Body of pancreas (tissue), 4 donors: ENCODE data around the gene CLEC3B. TPM values are rescaled to one million over a fixed set of nuclear protein-coding genes. Genes with fewer than 3 reads are reported as not detected.

Experiments used
- ATAC-seq: fragments of 150-250 bp; one replicate; pipeline ENCODE4 v1.9.1; 2016
- DNase-seq, 4 donors: peaks; one replicate each; pipeline ENCODE4 v3.0.0-alpha.2; 2019
- H3K27ac ChIP-seq, 4 donors: fragments of 200-600 bp; sonication (generic); 1 replicate in 3 of 4; 2 replicates in 1 of 4; pipeline versions ENCODE4 v1.5.1 to v1.6.1; 2016 to 2019; ENCODE audit warnings: mild to moderate bottlenecking in 1 of 4, mixed read lengths in 1 of 4, moderate library complexity in 1 of 4
- H3K27me3 ChIP-seq, 2 donors: fragments of 200-600 bp; sonication (generic); one replicate each; pipeline ENCODE4 v1.6.0; 2016; ENCODE audit warnings: mild to moderate bottlenecking in 1 of 2
- H3K36me3 ChIP-seq, 2 donors: fragments of 200-600 bp; sonication (generic); replicated peaks in 1 of 2; 2 replicates each; pipeline ENCODE4 v1.5.1; 2016; ENCODE audit warnings: low read depth in 2 of 2; ENCODE audit not compliant: insufficient read depth in 1 of 2
- H3K4me1 ChIP-seq: fragments of 200-600 bp; sonication (generic); one replicate; pipeline ENCODE4 v1.6.0; 2016
- H3K4me3 ChIP-seq, 2 donors: fragments of 200-600 bp; sonication (generic); 1 replicate in 1 of 2; 2 replicates in 1 of 2; pipeline ENCODE4 v1.5.1; 2016 to 2019
- H3K9me3 ChIP-seq, 3 donors: fragments of 200-600 bp; sonication (generic); 1 replicate in 2 of 3; 2 replicates in 1 of 3; pipeline ENCODE4 v1.5.1; 2016
- POLR2A ChIP-seq, 3 donors: fragments of 450-650 bp; IDR thresholded peaks; one replicate each; pipeline ENCODE4 v1.6.1; 2016; ENCODE audit warnings: antibody characterized with exemption in 3 of 3, mild to moderate bottlenecking in 2 of 3
- WGBS, 2 donors: methylation state at CpG; one replicate each; pipeline ENCODE4 v1.1.5; 2017; 5-methylcytosine and 5-hydroxymethylcytosine counted together
- intact Hi-C: fragments of 100-400 bp; cut with DNase I; formaldehyde crosslinking; loops from one replicate; pipeline ENCODE4 v1.15.1; 2023
- total RNA-seq, 2 donors: library from RNA; depleted of rRNA; stranded (reverse); fragments of >200 nt; gene quantifications; one replicate each; pipeline ENCODE4 v1.1.0, GENCODE V29; 2016
- TF ChIP-seq, protein P1 (sequence below), 7 experiments: fragments of 450-650 bp in 4 of 7; fragments of 200-600 bp in 3 of 7; sonication (generic) in 3 of 7; IDR thresholded peaks; one replicate each; pipeline ENCODE4 v1.5.1; 2016 to 2019; ENCODE audit warnings: antibody characterized with exemption in 7 of 7

Gene CLEC3B
- total RNA-seq, 2 donors from 2014 or later = 4.9 to 22.1 TPM

DNA sequence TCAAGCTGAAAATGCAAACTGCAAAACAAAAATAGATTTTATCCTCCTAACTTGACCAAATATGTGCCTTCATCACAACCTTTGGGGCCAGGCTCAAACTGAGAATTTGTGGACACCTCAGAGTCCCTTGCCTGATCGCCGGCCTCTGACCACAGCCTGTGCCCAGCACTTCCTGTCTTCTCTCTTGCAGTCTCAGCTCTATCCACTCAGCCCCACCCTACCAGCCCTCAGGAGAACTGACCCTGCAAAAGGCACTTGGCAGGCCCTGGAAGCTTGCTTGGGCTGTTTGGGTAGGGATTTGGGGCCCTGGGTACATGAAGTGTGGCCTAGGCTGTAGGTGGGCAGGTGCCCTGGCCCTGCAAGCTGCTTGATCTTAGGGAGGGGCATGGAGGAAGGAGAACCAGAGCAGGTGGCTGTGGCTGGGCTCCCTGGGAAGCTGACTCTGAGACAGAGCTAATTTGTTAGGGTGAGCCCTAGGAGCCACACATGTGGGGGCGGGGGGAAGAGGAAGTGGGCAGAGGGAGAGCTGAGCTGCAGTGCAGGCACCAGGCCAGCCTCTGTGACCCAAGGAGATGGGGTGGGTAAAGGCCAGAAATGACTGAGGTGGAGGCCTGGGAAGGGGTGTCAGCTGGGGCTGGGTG, 8.6 kb downstream of the CLEC3B start:
- Histone ChIP-seq H3K9me3 (no peaks in the 10 kb centered on the region), H3K27me3 (no peaks in the 10 kb centered on the region), H3K27ac (peak overlapping the region in 1 of 4 donors; percentile 64), H3K4me1 (peaks cover 8% of the 10 kb centered on the region), H3K4me3 (no peak overlapping the region), H3K36me3 (no peaks in the 10 kb centered on the region)
- TF ChIP-seq, protein P1, sequence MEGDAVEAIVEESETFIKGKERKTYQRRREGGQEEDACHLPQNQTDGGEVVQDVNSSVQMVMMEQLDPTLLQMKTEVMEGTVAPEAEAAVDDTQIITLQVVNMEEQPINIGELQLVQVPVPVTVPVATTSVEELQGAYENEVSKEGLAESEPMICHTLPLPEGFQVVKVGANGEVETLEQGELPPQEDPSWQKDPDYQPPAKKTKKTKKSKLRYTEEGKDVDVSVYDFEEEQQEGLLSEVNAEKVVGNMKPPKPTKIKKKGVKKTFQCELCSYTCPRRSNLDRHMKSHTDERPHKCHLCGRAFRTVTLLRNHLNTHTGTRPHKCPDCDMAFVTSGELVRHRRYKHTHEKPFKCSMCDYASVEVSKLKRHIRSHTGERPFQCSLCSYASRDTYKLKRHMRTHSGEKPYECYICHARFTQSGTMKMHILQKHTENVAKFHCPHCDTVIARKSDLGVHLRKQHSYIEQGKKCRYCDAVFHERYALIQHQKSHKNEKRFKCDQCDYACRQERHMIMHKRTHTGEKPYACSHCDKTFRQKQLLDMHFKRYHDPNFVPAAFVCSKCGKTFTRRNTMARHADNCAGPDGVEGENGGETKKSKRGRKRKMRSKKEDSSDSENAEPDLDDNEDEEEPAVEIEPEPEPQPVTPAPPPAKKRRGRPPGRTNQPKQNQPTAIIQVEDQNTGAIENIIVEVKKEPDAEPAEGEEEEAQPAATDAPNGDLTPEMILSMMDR (IDR thresholded peaks at IDR 0.05) = no peak
- TF ChIP-seq POLR2A (IDR thresholded peaks at IDR 0.05) = peak in 1 of 3 donors; percentile 9
- intact Hi-C loops = loop anchor here (10.0 kb wide), 1 partner anchor 460 kb away; no protein-coding TSS in a partner anchor
- DNase-seq = peak in 2 of 4 donors; percentile 33 to 71
- no peak for ATAC-seq
- WGBS, 2 donors = 74 to 93% methylated on average over 3 of the region's 3 CpGs

DNA sequence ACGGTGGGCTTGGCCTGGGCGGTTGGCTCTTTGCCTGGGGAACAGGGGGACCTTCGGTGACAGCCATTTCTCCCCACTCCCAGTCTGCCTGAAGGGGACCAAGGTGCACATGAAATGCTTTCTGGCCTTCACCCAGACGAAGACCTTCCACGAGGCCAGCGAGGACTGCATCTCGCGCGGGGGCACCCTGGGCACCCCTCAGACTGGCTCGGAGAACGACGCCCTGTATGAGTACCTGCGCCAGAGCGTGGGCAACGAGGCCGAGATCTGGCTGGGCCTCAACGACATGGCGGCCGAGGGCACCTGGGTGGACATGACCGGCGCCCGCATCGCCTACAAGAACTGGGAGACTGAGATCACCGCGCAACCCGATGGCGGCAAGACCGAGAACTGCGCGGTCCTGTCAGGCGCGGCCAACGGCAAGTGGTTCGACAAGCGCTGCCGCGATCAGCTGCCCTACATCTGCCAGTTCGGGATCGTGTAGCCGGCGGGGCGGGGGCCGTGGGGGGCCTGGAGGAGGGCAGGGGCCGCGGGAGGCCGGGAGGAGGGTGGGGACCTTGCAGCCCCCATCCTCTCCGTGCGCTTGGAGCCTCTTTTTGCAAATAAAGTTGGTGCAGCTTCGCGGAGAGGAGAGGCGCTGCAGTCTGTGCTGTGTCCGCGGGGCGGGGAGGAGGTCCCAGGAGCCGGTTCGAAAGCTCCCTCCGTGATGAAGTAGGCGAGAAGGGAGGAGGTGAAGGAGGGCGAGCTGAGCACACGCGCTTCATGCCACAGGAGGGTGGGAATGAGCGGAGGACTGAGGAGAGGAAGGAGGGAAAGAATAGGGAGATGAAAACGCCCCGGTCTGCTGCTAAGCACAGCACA, 9.6 kb downstream of the CLEC3B start:
- TF ChIP-seq, protein P1 (IDR thresholded peaks at IDR 0.05) = no peak
- TF ChIP-seq POLR2A (IDR thresholded peaks at IDR 0.05) = no peak
- peaks cover 8% of the 10 kb centered on the region for H3K4me1 ChIP-seq
- H3K9me3 ChIP-seq = no peaks in the 10 kb centered on the region
- H3K36me3 ChIP-seq = no peaks in the 10 kb centered on the region
- no peak overlapping the region for H3K4me3 ChIP-seq
- H3K27me3 ChIP-seq = no peaks in the 10 kb centered on the region
- peak in 1 of 4 donors; percentile 21 for DNase-seq
- no peak for ATAC-seq
- H3K27ac ChIP-seq = peak overlapping the region in 1 of 4 donors; percentile 64
- intact Hi-C loops = loop anchor here (10.0 kb wide), 1 partner anchor 459 kb away; no protein-coding TSS in a partner anchor
- 24 to 25% methylated on average over 32 to 64 of the region's 64 CpGs for WGBS, 2 donors

DNA sequence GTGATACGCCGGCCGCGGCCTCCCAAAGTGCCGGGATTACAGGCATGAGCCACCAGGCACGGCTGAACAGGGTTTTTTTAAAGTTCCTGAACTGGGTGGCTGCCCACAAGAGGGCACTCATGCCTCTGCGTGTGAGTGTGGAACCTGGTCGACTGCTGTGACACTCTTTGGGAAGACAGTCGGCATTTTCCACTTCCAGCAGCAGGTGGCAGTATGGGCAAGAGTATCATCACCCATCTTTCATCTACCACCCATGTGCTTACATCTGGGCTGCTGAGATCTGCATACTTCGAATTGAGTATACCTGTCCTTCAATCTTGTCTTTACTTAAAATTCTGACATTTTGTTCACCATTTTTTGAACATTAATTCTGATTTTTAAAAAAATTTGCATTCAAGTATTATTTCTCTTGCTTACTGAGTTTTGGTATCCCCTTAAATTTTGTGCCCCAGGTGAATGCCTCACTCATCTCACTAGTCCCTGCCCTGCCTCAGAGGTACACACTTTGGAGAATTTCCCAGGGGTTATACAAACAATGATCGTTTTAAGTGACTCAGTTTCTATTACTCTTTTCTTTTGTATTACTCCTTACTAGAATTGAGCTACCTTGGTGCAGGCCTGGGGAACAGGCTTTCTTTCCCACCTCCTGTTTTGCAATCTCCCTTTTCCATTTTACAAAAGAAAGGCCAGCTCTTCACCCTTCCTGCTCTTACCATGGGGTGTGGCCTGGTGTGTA, 11.8 kb downstream of the CLEC3B start:
- peak; percentile 93 to 97 (median 95) for DNase-seq
- intact Hi-C loops = loop anchor here (10.0 kb wide), 1 partner anchor 457 kb away; no protein-coding TSS in a partner anchor
- Histone ChIP-seq H3K36me3 (no peaks in the 10 kb centered on the region), H3K27me3 (no peaks in the 10 kb centered on the region), H3K9me3 (no peaks in the 10 kb centered on the region), H3K4me1 (peaks cover 8% of the 10 kb centered on the region), H3K4me3 (no peak overlapping the region), H3K27ac (no peak overlapping the region)
- ATAC-seq = peak; percentile 93
- 1 to 4% methylated on average over 2 to 11 of the region's 11 CpGs for WGBS, 2 donors
- TF ChIP-seq, protein P1 (IDR thresholded peaks at IDR 0.05) = peak; percentile 80 to 99 (median 99)
- no peak for TF ChIP-seq POLR2A (IDR thresholded peaks at IDR 0.05)

DNA sequence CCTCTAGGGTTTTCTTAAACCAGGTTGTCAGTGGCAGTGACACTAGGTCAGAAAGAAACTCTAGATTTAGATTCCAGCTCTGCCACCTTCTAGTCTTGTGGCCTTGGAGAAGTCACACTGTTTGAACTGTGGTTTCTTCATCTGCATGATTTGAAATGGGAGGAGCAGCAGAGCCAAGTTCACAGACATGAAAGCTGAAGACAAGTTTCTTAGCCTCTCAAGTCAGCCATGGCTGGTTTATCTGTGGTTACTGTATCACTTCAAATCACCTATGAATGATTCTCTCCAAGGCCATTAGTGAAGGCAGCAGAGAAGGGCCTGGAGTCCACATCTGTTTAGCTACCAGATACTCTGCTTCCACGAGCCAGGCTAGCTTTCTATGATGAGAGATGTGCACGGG, 15.6 kb downstream of the CLEC3B start:
- Histone ChIP-seq H3K4me1 (no peaks in the 10 kb centered on the region), H3K9me3 (no peaks in the 10 kb centered on the region), H3K36me3 (no peaks in the 10 kb centered on the region), H3K27ac (no peak overlapping the region), H3K27me3 (no peaks in the 10 kb centered on the region), H3K4me3 (no peak overlapping the region)
- no peak for ATAC-seq
- TF ChIP-seq, protein P1 (IDR thresholded peaks at IDR 0.05) = no peak
- TF ChIP-seq POLR2A (IDR thresholded peaks at IDR 0.05) = no peak
- intact Hi-C loops = loop anchor here (5.0 kb wide), 1 partner anchor 171 kb away; no protein-coding TSS in a partner anchor
- WGBS, 2 donors = 63 to 77% methylated on average over 2 of the region's 2 CpGs
- no peak for DNase-seq
